Astrocyte of the cerebellum (primary cell): ENCODE data around the gene STAT4.
"Not testable (repeated sequence)": the region's sequence is repeated elsewhere in the genome, so short reads cannot be mapped to it uniquely, and the experiment has no call there.

Experiments used
- DNase-seq: peaks from one replicate; pipeline ENCODE4 v3.0.0-alpha.2; 2011; ENCODE audit warnings: low read depth
- H3K4me3 ChIP-seq: 2 replicates; pipeline ENCODE4 v1.5.1; 2011; ENCODE audit warnings: mild to moderate bottlenecking, low read depth, low read length, moderate library complexity
- CTCF ChIP-seq: IDR thresholded peaks from 2 replicates; pipeline ENCODE4 v1.5.1; 2012; ENCODE audit warnings: low read length, low read depth, moderate library complexity, mild to moderate bottlenecking; ENCODE audit errors: missing control alignments
- in situ Hi-C: cut with HindIII; loops from 2 replicates; pipeline ENCODE4 v1.10.0; 2017; ENCODE audit warnings: low sequenced_read_pairs

Gene STAT4

GRCh38 chr2:190996947-190997346, 153.8 kb downstream of the STAT4 start:
- in situ Hi-C loops, result no loop called here

GRCh38 chr2:190996338-190996946, 154.4 kb downstream of the STAT4 start:
- DNase-seq, result no peak
- in situ Hi-C loops, result no loop called here

More at GRCh38 chr2:190996947-190997346, 153.8 kb downstream of the STAT4 start:
- DNase-seq, result no peak
- TF ChIP-seq CTCF, result no peak
- H3K4me3 ChIP-seq, result no peak overlapping the region

GRCh38 chr2:190995315-190995714, 155.5 kb downstream of the STAT4 start:
- DNase-seq, in situ Hi-C loops, H3K4me3 ChIP-seq: not testable (repeated sequence)

More at GRCh38 chr2:190996338-190996946, 154.4 kb downstream of the STAT4 start:
- TF ChIP-seq CTCF, result peak; percentile 77
- H3K4me3 ChIP-seq, result no peak overlapping the region

- H3K4me3 ChIP-seq, result no peak overlapping the region
- no peak for TF ChIP-seq CTCF
- DNase-seq, result no peak
- in situ Hi-C loops, result no loop called here
Observed at GRCh38 chr2:190994148-190994547, 156.6 kb downstream of the STAT4 start.

- H3K4me3 ChIP-seq, result no peak overlapping the region
- TF ChIP-seq CTCF, result no peak
- in situ Hi-C loops, result no loop called here
- no peak for DNase-seq
Observed at GRCh38 chr2:190993292-190993643, 157.5 kb downstream of the STAT4 start.

GRCh38 chr2:190990132-190990531, 160.7 kb downstream of the STAT4 start:
- in situ Hi-C loops, result no loop called here
- TF ChIP-seq CTCF, result no peak
- DNase-seq, result no peak
- H3K4me3 ChIP-seq, result no peak overlapping the region

- in situ Hi-C loops, result no loop called here
- DNase-seq, result no peak
- no peak overlapping the region for H3K4me3 ChIP-seq
- no peak for TF ChIP-seq CTCF
Observed at GRCh38 chr2:190988910-190989309, 161.9 kb downstream of the STAT4 start.
